Activated CD4-positive, alpha-beta T cell treated with anti-CD3 and anti-CD28 coated beads for 36 hours (primary cell): ENCODE data around the gene SEC14L3. TPM values are rescaled to one million over a fixed set of nuclear protein-coding genes. Genes with fewer than 3 reads are reported as not detected.
A peak's percentile ranks its signal among the peaks of the same experiment; 100 is the strongest.

Experiments
- ATAC-seq: fragments of 200-7000 bp; cut with Tn5 transposase; one replicate; pipeline ENCODE4 v1.10.0; 2021; ENCODE audit warnings: mild to moderate bottlenecking, moderate library complexity
- CTCF ChIA-PET: fragments of 350-600 bp; sonication (Branson Sonifier 250); formaldehyde crosslinking; loops from one replicate; lab custom pipeline; 2021; ENCODE audit warnings: antibody characterized with exemption; lab: Charles Lee
- POLR2A ChIA-PET: fragments of 350-600 bp; sonication (Branson Sonifier 250); formaldehyde crosslinking; loops from one replicate; lab custom pipeline; 2021; ENCODE audit warnings: antibody characterized with exemption, inconsistent platforms; lab: Charles Lee
- DNase-seq: peaks from one replicate; pipeline ENCODE4 v3.0.0-alpha.2; 2020
- H3K27ac Mint-ChIP-seq: one replicate; pipeline ENCODE4 v1.8.0; 2021; ENCODE audit warnings: mixed read lengths
- H3K27me3 Mint-ChIP-seq: one replicate; pipeline ENCODE4 v1.8.0; 2021; ENCODE audit warnings: mixed read lengths
- H3K36me3 Mint-ChIP-seq: one replicate; pipeline ENCODE4 v1.8.0; 2021; ENCODE audit warnings: low read depth, mixed read lengths
- H3K4me1 Mint-ChIP-seq: one replicate; pipeline ENCODE4 v1.8.0; 2021; ENCODE audit warnings: mixed read lengths
- H3K4me3 Mint-ChIP-seq: one replicate; pipeline ENCODE4 v1.8.0; 2021; ENCODE audit warnings: mild to moderate bottlenecking, moderate library complexity, mixed read lengths
- H3K9me3 Mint-ChIP-seq: one replicate; pipeline ENCODE4 v1.8.0; 2021; ENCODE audit warnings: low read depth, mixed read lengths
- intact Hi-C, 2 experiments: fragments of 100-400 bp; cut with DNase I in 1 of 2; cut with micrococcal nuclease in 1 of 2; formaldehyde crosslinking; loops; one replicate each; pipeline versions ENCODE4 v1.14.2 to v1.15.1; 2022 to 2024; cut with DNase I, micrococcal nuclease
- total RNA-seq, 2 experiments: library from RNA; stranded (reverse); gene quantifications; one replicate each; pipeline ENCODE4 v1.2.3, GENCODE V29; 2021

SEC14L3 gene
- total RNA-seq, 2 experiments from 2014 or later = not detected

DNA sequence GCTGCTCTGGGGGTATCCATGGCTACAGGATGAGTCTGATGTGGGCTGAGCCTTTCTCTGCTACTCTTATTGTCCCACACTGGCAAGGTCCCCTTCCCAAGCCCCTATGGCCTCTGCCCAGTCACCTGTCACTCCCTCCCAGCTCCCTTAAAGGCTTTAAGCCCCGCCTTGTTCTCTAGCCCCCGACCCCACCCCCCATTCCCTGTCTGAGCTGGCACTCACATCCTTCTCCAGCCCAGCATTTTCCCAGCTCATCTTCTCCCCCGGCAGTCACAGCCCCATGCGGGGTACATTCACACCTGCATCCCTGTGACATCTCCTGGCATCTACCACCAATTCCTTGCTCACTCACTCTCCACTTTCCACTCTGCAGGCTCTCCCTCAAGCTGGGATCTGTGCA lies 41.9 kb downstream of the SEC14L3 start:
- Mint-ChIP-seq H3K36me3 (peaks cover 24% of the 10 kb centered on the region), H3K4me3 (no peak overlapping the region), H3K27me3 (no peaks in the 10 kb centered on the region), H3K4me1 (peaks cover 30% of the 10 kb centered on the region), H3K9me3 (no peaks in the 10 kb centered on the region), H3K27ac (no peak overlapping the region)
- intact Hi-C loops = loop anchor here in 1 of 2 experiments (10.0 kb wide), 1 partner anchor 1625 kb away; the partner anchor contains the start of gene XBP1
- POLR2A ChIA-PET = no interaction called here
- CTCF ChIA-PET = interaction anchor here (0.5 to 0.6 kb wide), 2 partner anchors 29 to 209 kb away, joined by 3 to 5 read pairs; no protein-coding TSS in a partner anchor
- no peak for DNase-seq
- ATAC-seq = no peak

- no peak for DNase-seq
- peaks cover 26% of the 10 kb centered on the region for H3K36me3 Mint-ChIP-seq
- peaks cover 20% of the 10 kb centered on the region for H3K4me1 Mint-ChIP-seq
- ChIA-PET POLR2A (no interaction called here), CTCF (interaction anchor here (0.6 to 7.1 kb wide), 6 partner anchors 14 to 148 kb away, joined by 3 to 48 read pairs (median 4); partner anchors contain the start of gene SEC14L2)
- ATAC-seq = no peak
- no peaks in the 10 kb centered on the region for H3K27me3 Mint-ChIP-seq
- H3K4me3 Mint-ChIP-seq = no peak overlapping the region
- intact Hi-C loops = loop anchor here in 1 of 2 experiments (10.0 kb wide), 1 partner anchor 1623 kb away; the partner anchor contains the start of gene XBP1
- no peaks in the 10 kb centered on the region for H3K9me3 Mint-ChIP-seq
- H3K27ac Mint-ChIP-seq = no peak overlapping the region
These were observed 43.9 kb downstream of the SEC14L3 start for GRCh38 chr22:30427871-30428270.

GRCh38 chr22:30426388-30427353 lies 45.1 kb downstream of the SEC14L3 start:
- Mint-ChIP-seq H3K4me3 (peak overlapping the region; percentile 93), H3K36me3 (peaks cover 38% of the 10 kb centered on the region), H3K27me3 (no peaks in the 10 kb centered on the region), H3K9me3 (no peaks in the 10 kb centered on the region), H3K4me1 (peaks cover 32% of the 10 kb centered on the region), H3K27ac (peak overlapping the region; percentile 97)
- CTCF ChIA-PET = interaction anchor here (0.6 to 7.2 kb wide), 18 partner anchors 8 to 137 kb away, joined by 3 to 90 read pairs (median 4); partner anchors contain the start of genes CASTOR1, CCDC157, SEC14L2 and SF3A1
- POLR2A ChIA-PET = interaction anchor here (0.6 to 0.8 kb wide), 4 partner anchors 12 to 38 kb away, joined by 3 to 5 read pairs (median 4); partner anchors contain the start of gene SEC14L2
- ATAC-seq (peak; percentile 45), DNase-seq (peak; percentile 94)
- intact Hi-C loops = loop anchor here (1.0 to 10.0 kb wide), 4 partner anchors 9 to 1622 kb away; partner anchors contain the start of gene XBP1 (in 1 of the 2)

- POLR2A ChIA-PET = interaction anchor here (0.6 to 3.6 kb wide), 5 partner anchors 16 to 37 kb away, joined by 3 to 18 read pairs (median 4); partner anchors contain the start of gene SEC14L2
- intact Hi-C loops = loop anchor here (1.0 to 10.0 kb wide), 4 partner anchors 9 to 1621 kb away; partner anchors contain the start of gene XBP1 (in 1 of the 2)
- Mint-ChIP-seq H3K9me3 (no peaks in the 10 kb centered on the region), H3K36me3 (peaks cover 41% of the 10 kb centered on the region), H3K27me3 (no peaks in the 10 kb centered on the region), H3K4me1 (peaks cover 40% of the 10 kb centered on the region), H3K4me3 (peak within 1 kb of the TSS; percentile 93), H3K27ac (peak within 1 kb of the TSS; percentile 97)
- ATAC-seq (no peak), DNase-seq (peak; percentile 64)
- CTCF ChIA-PET = interaction anchor here (0.6 to 7.2 kb wide), 17 partner anchors 10 to 176 kb away, joined by 3 to 90 read pairs (median 4); partner anchors contain the start of genes CASTOR1, CCDC157, RNF215 and SEC14L2
These were observed 46.0 kb downstream of the SEC14L3 start, which contains the start of gene MTFP1 for GRCh38 chr22:30425616-30426387. Gene MTFP1 (plus strand): TSS chr22:30425768. CDS start chr22:30425880, 112 bp downstream.

- ChIA-PET POLR2A (interaction anchor here (0.6 to 3.6 kb wide), 3 partner anchors 17 to 33 kb away, joined by 3 to 18 read pairs (median 3); partner anchors contain the start of gene SEC14L2), CTCF (interaction anchor here (0.6 to 7.2 kb wide), 12 partner anchors 8 to 177 kb away, joined by 3 to 90 read pairs (median 9); partner anchors contain the start of genes CASTOR1, RNF215 and SEC14L2)
- no peaks in the 10 kb centered on the region for H3K9me3 Mint-ChIP-seq
- intact Hi-C loops = loop anchor here in 1 of 2 experiments (10.0 kb wide), 1 partner anchor 1620 kb away; the partner anchor contains the start of gene XBP1
- ATAC-seq = no peak
- peak overlapping the region; percentile 97 for H3K27ac Mint-ChIP-seq
- H3K27me3 Mint-ChIP-seq = no peaks in the 10 kb centered on the region
- DNase-seq = no peak
- peaks cover 46% of the 10 kb centered on the region for H3K4me1 Mint-ChIP-seq
- H3K36me3 Mint-ChIP-seq = peaks cover 44% of the 10 kb centered on the region
- peak overlapping the region; percentile 93 for H3K4me3 Mint-ChIP-seq
These were observed 46.5 kb downstream of the SEC14L3 start for GRCh38 chr22:30425327-30425615.

GRCh38 chr22:30424534-30425326 lies 47.1 kb downstream of the SEC14L3 start:
- Mint-ChIP-seq H3K27me3 (no peaks in the 10 kb centered on the region), H3K36me3 (peaks cover 44% of the 10 kb centered on the region), H3K4me3 (peak overlapping the region; percentile 93), H3K4me1 (peaks cover 49% of the 10 kb centered on the region), H3K9me3 (no peaks in the 10 kb centered on the region), H3K27ac (peak overlapping the region; percentile 97)
- CTCF ChIA-PET = interaction anchor here (0.6 to 7.2 kb wide), 21 partner anchors 8 to 1241 kb away, joined by 3 to 90 read pairs (median 4); partner anchors contain the start of genes CASTOR1, RNF215, SEC14L2 and SLC35E4
- DNase-seq (peak; percentile 58), ATAC-seq (no peak)
- intact Hi-C loops = loop anchor here (1.0 to 10.0 kb wide), 18 partner anchors 27 to 1620 kb away; partner anchors contain the start of genes SF3A1 (in 2 of the 2), CASTOR1 (in 1 of the 2), CCDC157 (in 1 of the 2) and DRG1 (in 1 of the 2)
- POLR2A ChIA-PET = interaction anchor here (0.6 to 3.6 kb wide), 9 partner anchors 10 to 545 kb away, joined by 3 to 18 read pairs (median 3); partner anchors contain the start of genes CCDC157, SEC14L2, SF3A1 and TBC1D10A

DNA sequence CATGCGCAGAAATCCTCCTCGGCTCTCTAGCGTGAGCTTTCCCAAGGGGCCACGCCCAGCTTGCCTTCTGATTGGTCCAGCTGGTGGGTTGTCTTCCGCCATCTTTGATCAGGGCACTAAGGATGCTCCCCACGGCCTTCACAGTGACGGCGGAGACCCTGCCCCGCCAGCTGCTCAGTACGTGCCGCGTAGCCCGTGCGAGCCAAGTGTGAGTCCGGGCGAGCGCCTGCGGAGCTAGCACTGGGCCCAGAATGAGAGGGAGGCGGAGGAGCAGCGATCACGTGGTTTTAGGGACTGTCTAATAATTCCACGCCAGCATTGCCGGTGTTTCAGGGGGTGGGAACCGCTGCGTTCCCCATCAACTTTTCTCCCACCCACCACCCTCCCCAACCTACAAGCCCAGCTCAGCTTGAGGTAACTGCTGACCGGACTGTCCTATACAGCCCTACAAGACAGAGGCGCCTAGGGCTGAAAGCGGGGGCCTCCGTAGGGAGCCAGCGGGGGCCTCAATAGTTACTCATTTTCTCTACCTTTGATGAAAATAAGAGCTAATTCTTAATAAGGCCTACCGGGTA lies 47.8 kb downstream of the SEC14L3 start:
- intact Hi-C loops = loop anchor here (1.0 to 10.0 kb wide), 19 partner anchors 27 to 1619 kb away; partner anchors contain the start of genes SF3A1 (in 2 of the 2), CASTOR1 (in 1 of the 2), CCDC157 (in 1 of the 2) and DRG1 (in 1 of the 2)
- ATAC-seq = peak; percentile 85
- Mint-ChIP-seq H3K27me3 (no peaks in the 10 kb centered on the region), H3K4me1 (peaks cover 49% of the 10 kb centered on the region), H3K4me3 (peak overlapping the region; percentile 93), H3K36me3 (peaks cover 48% of the 10 kb centered on the region), H3K9me3 (no peaks in the 10 kb centered on the region), H3K27ac (peak overlapping the region; percentile 97)
- peak; percentile 99 for DNase-seq
- POLR2A ChIA-PET = interaction anchor here (0.6 to 3.6 kb wide), 8 partner anchors 11 to 1006 kb away, joined by 3 to 18 read pairs (median 5); partner anchors contain the start of genes CCDC157, SEC14L2, SF3A1 and TBC1D10A
- CTCF ChIA-PET = interaction anchor here (0.6 to 7.2 kb wide), 23 partner anchors 9 to 1242 kb away, joined by 3 to 90 read pairs (median 4); partner anchors contain the start of genes CASTOR1, PES1, RNF215 and SEC14L2

DNA sequence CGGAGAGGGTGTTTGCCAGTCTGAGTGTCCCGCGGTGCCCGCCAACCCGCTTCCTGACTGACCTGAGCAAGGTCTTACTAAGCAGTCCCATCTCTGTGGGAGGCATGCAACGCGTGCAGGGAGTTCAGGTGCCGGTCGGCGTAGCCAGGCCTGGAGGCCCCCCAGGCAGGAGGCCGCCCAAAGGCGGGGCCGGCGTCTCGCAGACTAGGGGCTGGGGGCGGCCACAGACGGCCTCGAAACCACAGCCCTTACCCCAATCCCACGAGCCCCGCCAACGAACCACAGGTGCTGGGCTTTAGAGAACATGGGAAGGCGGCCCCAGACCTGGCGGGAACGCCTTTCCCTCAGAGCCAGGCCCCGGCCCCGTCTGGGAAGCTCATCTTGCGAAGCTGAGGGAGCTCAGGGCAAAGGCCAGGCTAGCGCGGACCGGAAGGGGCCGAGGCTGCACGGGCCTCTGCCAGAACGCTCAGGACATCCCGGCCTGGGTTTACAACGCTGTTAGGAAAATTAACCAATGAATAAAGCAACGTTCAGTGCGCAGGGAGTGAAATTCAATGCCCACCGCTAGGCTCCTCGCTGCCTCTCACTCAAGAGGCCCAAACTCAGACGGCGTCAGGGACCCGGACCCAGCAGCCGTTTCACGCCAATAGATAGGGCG lies 48.4 kb downstream of the SEC14L3 start:
- ATAC-seq (peak; percentile 10), DNase-seq (peak; percentile 80)
- ChIA-PET POLR2A (interaction anchor here (0.6 to 3.6 kb wide), 9 partner anchors 11 to 1005 kb away, joined by 3 to 18 read pairs (median 4); partner anchors contain the start of genes CCDC157, SEC14L2, SF3A1 and TBC1D10A), CTCF (interaction anchor here (0.6 to 7.2 kb wide), 18 partner anchors 10 to 1243 kb away, joined by 3 to 90 read pairs (median 5); partner anchors contain the start of genes CASTOR1, PES1, RNF215 and SEC14L2)
- Mint-ChIP-seq H3K4me3 (peak overlapping the region; percentile 93), H3K27me3 (no peaks in the 10 kb centered on the region), H3K9me3 (no peaks in the 10 kb centered on the region), H3K36me3 (peaks cover 53% of the 10 kb centered on the region), H3K4me1 (peaks cover 49% of the 10 kb centered on the region), H3K27ac (peak overlapping the region; percentile 97)
- intact Hi-C loops = loop anchor here (1.0 to 10.0 kb wide), 9 partner anchors 66 to 1619 kb away; partner anchors contain the start of genes CCDC157 (in 1 of the 2), DRG1 (in 1 of the 2), NF2 (in 1 of the 2) and OSM (in 1 of the 2)
